Hindlimb muscle (tissue), 1 donor: ENCODE data around the gene RBM44. TPM values are rescaled to one million over a fixed set of nuclear protein-coding genes. Genes with fewer than 3 reads are reported as not detected.
"Not testable (repeated sequence)": the region's sequence is repeated elsewhere in the genome, so short reads cannot be mapped to it uniquely, and the experiment has no call there.

ENCODE experiments used
- DNase-seq: peaks from one replicate; pipeline ENCODE4 v3.0.0-alpha.2; 2013
- polyA plus RNA-seq: library from polyadenylated mRNA; unstranded; fragments of 120-200 nt; gene quantifications from one replicate; pipeline ENCODE4 v1.2.1, GENCODE V29; 2013; ENCODE audit not compliant: insufficient read length

RBM44 gene
- polyA plus RNA-seq, 1 donor = 0.93 TPM

GRCh38 chr2:237783678-237784077, 14.9 kb upstream of the RBM44 start:
- not testable (repeated sequence) for DNase-seq

- DNase-seq = no peak
Measured at GRCh38 chr2:237786936-237787335, 11.6 kb upstream of the RBM44 start.

GRCh38 chr2:237790353-237790752, 8.2 kb upstream of the RBM44 start:
- no peak for DNase-seq

GRCh38 chr2:237791977-237792727, 6.4 kb upstream of the RBM44 start:
- DNase-seq = no peak

- DNase-seq = no peak
Measured at GRCh38 chr2:237797253-237797652, 1.3 kb upstream of the RBM44 start.

GRCh38 chr2:237799060-237799428, 465 bp downstream of the RBM44 start:
- no peak for DNase-seq

- no peak for DNase-seq
Measured at GRCh38 chr2:237801466-237801865, 2.9 kb downstream of the RBM44 start.

GRCh38 chr2:237806334-237806733, 7.8 kb downstream of the RBM44 start:
- peak; percentile 18 for DNase-seq

GRCh38 chr2:237815637-237816036, 17.1 kb downstream of the RBM44 start:
- no peak for DNase-seq

- DNase-seq = no peak
Measured at GRCh38 chr2:237816531-237816930, 18.0 kb downstream of the RBM44 start.

- no peak for DNase-seq
Measured at GRCh38 chr2:237818066-237818473, 19.5 kb downstream of the RBM44 start.

- no peak for DNase-seq
Measured at GRCh38 chr2:237819231-237819630, 20.7 kb downstream of the RBM44 start.

- DNase-seq = no peak
Measured at GRCh38 chr2:237820421-237820820, 21.8 kb downstream of the RBM44 start.

GRCh38 chr2:237823544-237823943, 25.0 kb downstream of the RBM44 start:
- DNase-seq = no peak

- DNase-seq = no peak
Measured at GRCh38 chr2:237824085-237824484, 25.5 kb downstream of the RBM44 start.

- no peak for DNase-seq
Measured at GRCh38 chr2:237827421-237827987, 28.9 kb downstream of the RBM44 start.

GRCh38 chr2:237830522-237830921, 31.9 kb downstream of the RBM44 start:
- DNase-seq = no peak

GRCh38 chr2:237833546-237833945, 35.0 kb downstream of the RBM44 start:
- no peak for DNase-seq

GRCh38 chr2:237835372-237835771, 36.8 kb downstream of the RBM44 start:
- DNase-seq = no peak

- no peak for DNase-seq
Measured at GRCh38 chr2:237841051-237841450, 42.5 kb downstream of the RBM44 start.

- DNase-seq = not testable (repeated sequence)
Measured at GRCh38 chr2:237848940-237849339, 50.4 kb downstream of the RBM44 start.

GRCh38 chr2:237854295-237854694, 55.7 kb downstream of the RBM44 start:
- no peak for DNase-seq

GRCh38 chr2:237857791-237858190, 59.2 kb downstream of the RBM44 start:
- DNase-seq = no peak

- peak; percentile 49 for DNase-seq
Measured at GRCh38 chr2:237858294-237859081, 59.9 kb downstream of the RBM44 start.
